Sigmoid colon (tissue), 4 donors: ENCODE data around the gene ATF6.

Source experiments
- EP300 ChIP-seq, 4 donors: sonication (generic); formaldehyde crosslinking; IDR thresholded peaks; one replicate each; pipeline ENCODE4 v1.6.1; 2017; ENCODE audit warnings: antibody characterized with exemption in 4 of 4
- POLR2A ChIP-seq, 2 donors: fragments of 450-650 bp; IDR thresholded peaks; one replicate each; pipeline ENCODE4 v1.6.1; 2016; ENCODE audit warnings: antibody characterized with exemption in 2 of 2, mild to moderate bottlenecking in 2 of 2, moderate library complexity in 2 of 2
- POLR2AphosphoS5 ChIP-seq, 4 donors: sonication (generic); formaldehyde crosslinking; IDR thresholded peaks; one replicate each; pipeline ENCODE4 v1.6.1; 2017; ENCODE audit warnings: antibody characterized with exemption in 4 of 4
- TF ChIP-seq, protein P1 (sequence below), 4 experiments: fragments of 450-650 bp in 3 of 4; fragments of 200-600 bp in 1 of 4; IDR thresholded peaks; one replicate each; pipeline ENCODE4 v1.5.1; 2016 to 2019; ENCODE audit warnings: antibody characterized with exemption in 4 of 4, mild to moderate bottlenecking in 3 of 4, moderate library complexity in 2 of 4

DNA sequence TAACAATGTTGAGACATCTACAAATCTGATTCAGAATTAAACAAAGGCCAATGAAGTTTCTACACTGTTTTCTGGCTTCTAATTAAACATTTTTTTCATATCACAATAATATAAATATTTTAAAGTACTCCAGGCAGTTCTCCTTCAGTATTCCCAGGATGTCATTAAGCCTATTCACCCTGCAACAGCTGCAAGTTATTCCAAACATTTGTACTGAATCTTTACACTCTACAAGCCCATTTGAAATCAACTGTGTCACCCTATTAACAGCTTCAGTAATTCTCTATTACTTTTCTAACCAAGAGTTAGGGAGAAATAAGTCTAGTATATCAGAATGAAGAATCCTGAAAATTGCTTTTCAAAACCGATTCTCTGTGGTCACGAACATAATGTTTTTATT lies 133.0 kb downstream of the ATF6 start:
- TF ChIP-seq, protein P1, sequence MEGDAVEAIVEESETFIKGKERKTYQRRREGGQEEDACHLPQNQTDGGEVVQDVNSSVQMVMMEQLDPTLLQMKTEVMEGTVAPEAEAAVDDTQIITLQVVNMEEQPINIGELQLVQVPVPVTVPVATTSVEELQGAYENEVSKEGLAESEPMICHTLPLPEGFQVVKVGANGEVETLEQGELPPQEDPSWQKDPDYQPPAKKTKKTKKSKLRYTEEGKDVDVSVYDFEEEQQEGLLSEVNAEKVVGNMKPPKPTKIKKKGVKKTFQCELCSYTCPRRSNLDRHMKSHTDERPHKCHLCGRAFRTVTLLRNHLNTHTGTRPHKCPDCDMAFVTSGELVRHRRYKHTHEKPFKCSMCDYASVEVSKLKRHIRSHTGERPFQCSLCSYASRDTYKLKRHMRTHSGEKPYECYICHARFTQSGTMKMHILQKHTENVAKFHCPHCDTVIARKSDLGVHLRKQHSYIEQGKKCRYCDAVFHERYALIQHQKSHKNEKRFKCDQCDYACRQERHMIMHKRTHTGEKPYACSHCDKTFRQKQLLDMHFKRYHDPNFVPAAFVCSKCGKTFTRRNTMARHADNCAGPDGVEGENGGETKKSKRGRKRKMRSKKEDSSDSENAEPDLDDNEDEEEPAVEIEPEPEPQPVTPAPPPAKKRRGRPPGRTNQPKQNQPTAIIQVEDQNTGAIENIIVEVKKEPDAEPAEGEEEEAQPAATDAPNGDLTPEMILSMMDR (IDR thresholded peaks at IDR 0.05), result no peak
- TF ChIP-seq EP300 (IDR thresholded peaks at IDR 0.05) (no peak), POLR2AphosphoS5 (IDR thresholded peaks at IDR 0.05) (no peak), POLR2A (IDR thresholded peaks at IDR 0.05) (no peak)
